Activated CD4-positive, alpha-beta T cell treated with anti-CD3 and anti-CD28 coated beads, Interleukin-2, amount 50 U/mL, for 24 hours (primary cell): Measurements from ENCODE around the gene DPPA5.
"Not testable (repeated sequence)": the region's sequence is repeated elsewhere in the genome, so short reads cannot be mapped to it uniquely, and the experiment has no call there.

Experiments
- DNase-seq, 2 donors: peaks; one replicate each; pipeline ENCODE4 v3.0.0-alpha.2; 2020; ENCODE audit warnings: low read depth in 1 of 2, low spot score in 1 of 2

Gene DPPA5

DNA sequence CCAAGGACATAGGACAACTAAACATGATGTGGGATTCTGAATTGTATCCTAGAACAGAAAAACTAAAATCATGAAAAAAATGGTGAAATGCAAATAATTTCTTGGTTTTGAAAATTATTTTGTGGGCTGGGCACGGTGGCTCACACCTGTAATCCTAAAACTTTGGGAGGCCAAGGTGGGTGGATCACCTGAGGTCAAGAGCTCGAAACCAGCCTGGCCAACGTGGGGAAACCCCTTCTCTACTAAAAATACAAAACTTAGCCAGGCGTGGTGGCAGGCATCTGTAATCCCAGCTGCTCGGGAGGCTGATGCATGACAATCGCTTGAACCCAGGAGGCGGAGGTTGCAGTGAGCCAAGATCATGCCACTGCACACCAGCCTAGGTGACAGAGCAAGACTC lies 50.3 kb downstream of the DPPA5 start:
- not testable (repeated sequence) for DNase-seq
